ENCODE measurements around the gene SEMA3B.

The SEMA3B gene

DNA sequence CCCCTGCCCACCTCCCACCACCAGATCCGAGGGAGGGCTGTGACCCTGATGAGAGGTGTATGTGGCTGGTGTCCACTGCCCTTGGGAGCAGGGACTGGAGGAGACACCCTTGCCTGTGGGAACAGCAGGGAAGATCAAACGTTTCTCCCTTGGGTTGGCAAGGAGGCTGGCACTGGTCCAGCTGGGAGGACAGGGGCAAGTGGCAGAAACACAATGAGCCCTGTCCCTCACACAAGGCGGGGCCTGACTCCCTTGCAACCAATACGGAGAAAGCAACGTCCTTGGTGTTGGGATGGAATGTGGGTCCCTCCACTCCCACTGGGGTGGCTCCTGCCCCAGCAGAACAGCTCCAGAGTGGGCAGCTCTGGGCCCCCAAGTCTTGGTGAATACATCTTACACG, 48.4 kb downstream of the SEMA3B start:
- DNase-seq (ENCODE audit: low read depth): no peak

DNA sequence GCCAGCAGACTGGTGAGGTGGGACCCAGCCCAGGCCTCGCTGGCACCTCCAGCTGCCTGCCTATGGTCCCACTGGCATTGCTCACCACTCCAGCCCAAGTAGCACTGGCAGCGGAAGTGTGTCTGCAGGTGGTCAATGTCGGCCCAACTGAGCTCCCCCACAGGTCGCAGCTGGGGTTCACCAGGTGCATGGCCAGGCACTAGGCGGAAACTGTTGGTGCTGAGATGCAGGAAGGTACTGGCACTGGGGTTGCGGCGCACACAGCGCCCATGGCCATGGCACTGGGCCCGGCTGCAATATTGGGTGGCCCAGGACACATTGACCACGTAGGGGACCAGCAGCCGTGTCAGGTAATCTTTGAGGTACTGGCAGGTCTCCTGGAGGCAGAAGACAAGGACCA, 49.2 kb downstream of the SEMA3B start:
- no peak for DNase-seq (ENCODE audit: low read depth)

DNA sequence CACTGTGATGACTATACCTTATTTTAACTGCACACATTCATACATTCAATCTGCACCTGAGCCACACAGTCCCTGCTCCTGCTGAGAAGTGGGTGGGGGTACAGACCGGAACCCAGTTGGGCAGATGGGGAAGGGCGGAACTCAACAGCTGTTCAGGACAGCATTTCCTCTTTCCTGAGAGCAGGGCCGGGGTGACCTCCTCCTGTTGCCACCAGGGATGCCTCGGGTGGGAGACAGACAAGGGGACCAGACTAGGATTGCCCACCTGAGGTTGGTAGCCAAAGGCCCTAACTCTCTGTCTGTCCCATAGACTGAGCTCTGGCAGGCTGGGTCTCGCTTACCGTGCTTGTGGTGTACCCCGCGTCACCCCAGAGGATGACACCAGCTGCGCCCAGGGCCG, 49.7 kb downstream of the SEMA3B start:
- no peak for DNase-seq (ENCODE audit: low read depth)

DNA sequence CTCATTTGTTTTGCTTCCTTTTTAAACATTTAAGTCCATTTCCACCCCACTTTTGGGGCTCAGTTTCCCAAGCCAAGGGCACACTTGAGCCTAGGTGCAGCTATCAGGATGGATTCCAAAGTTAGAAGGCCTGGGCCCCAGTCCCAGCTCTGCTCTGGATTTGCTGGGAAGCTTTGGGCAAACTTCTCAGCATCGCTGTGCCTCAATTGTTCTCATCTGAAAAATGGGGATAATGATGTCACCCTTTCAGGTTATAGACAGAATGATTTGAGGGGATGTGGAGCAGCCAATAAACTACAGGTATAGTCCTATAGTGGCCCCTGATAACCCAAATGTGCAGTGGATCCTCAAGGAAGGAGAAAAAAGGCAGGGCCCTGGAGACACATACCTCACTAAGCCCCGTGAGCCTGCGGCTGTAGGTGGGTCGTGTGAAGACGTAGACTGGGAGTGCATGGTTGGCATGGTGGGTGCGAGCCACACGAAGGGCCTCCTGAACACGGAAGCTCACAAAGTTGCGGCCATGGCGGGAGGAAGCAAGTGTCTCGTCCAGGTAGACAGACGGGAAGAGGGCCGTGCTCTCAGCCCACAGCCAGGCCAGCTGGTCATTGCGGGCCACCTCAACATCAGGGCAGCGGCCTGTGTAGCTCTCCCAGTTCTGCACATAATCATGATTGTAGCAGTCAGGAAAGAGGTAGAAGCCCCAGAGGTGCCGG, 50.4 kb downstream of the SEMA3B start:
- DNase-seq (ENCODE audit: low read depth): no peak

DNA sequence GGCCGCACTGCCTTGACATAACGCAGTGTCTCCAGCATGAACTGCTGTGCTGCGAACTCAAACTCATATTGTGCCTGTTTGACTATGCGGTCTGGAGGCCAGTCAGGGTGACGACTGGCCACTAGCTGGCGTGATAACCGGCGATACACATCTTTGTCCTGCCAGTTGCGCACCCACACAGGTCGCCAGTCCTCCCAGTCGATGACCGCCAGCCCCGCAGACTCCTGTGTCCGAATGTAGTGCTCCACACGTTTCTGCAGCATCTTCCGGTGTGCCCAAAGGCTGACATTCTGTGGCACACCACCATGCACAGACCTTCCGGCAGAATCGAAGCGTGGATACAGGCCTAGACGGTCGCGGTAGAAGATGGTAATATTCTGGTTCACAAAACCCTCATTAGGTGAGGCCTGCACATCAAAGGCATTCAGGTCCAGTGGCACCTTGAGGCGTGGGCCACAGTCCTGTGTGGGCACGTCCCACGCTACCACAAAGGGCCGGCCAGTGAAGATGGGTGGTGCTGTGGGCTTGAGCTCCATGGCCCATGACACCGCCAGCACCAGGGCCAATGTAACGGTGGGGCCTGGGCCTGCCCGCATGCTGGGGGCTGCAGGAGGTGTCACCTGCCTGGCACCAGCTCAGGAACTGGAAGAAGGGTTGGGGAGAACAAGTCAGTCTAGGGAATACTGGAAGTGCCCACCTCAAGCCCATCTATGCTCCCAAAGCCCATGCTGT, 51.1 kb downstream of the SEMA3B start:
- DNase-seq (ENCODE audit: low read depth): no peak

DNA sequence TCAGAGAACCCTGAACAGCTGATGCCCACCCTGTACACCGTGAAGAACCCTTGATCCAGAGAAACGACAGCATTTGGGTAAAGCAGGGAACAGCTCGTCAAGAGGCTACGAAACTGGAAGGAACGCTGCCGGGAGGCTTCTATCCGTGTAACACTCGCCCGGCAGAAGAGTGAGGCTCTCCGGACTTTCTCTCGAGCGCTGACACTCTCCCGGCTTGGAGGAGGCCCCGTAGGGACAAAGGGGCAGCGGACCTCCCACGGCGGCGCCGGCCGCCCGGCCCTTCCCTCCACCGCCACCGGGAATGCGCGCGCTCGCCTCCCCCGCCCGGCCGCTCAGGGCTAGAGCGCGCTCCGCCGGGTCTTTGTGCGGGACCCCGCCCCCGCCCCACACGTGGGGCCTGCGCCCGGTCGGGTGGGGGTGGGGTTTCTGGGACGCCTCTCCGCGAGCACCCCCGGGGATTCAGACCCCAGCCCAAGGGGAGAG, 51.9 kb downstream of the SEMA3B start:
- DNase-seq (ENCODE audit: low read depth): peak; percentile 70

DNA sequence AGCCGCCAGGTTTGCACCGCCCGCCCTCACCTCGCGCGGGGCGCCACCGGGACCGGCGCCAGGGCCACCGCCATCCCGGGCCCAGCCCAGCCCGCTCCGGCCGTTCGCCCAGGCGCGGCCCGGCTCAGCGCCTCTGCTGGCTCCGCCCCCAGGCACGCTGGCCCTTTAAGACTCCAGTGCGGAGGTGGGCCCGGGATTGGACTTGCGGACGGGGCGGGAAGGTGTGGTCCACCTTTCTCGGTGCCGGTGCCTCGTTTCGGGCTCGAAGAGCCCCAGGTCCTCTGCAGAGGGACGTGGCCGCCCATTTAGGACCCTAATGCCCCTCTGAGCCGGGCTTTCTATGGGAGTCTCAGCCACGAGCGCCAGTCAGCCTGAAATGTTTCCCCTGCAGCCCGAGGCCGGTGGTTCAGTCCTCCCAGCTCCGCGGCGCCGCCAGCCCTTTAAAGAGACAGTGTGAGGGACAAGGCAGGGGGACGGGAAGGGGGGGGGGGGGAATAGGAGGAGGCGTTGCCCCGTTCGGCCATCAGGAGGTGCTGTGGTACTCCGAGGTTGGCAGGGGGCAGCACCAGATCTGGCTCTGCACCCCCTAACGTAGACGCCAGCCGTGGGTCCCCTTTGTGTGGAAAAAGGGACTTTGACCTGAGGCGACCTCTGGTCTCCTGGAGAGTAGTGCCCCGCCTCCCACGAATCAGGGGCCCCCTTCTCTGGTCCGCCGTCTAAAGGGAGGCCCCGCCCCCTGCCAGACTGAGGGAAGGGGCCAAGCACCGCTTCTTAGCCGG, 52.6 kb downstream of the SEMA3B start:
- peak; percentile 85 for DNase-seq (ENCODE audit: low read depth)

DNA sequence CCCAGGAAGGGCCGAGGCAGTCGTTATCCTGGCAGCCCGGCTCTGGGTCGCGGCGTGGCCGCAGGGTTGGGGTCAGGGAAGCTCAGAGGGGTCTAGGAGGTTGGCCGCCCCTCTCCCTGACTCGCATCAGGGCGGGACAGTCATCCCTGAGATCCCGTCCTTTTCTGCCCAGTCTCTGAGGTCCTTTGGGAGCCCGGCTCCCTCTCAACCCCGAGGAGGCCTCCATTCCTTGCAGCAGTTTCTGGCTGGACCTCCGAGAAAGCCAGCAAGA, 53.1 kb downstream of the SEMA3B start:
- DNase-seq (ENCODE audit: low read depth): no peak

DNA sequence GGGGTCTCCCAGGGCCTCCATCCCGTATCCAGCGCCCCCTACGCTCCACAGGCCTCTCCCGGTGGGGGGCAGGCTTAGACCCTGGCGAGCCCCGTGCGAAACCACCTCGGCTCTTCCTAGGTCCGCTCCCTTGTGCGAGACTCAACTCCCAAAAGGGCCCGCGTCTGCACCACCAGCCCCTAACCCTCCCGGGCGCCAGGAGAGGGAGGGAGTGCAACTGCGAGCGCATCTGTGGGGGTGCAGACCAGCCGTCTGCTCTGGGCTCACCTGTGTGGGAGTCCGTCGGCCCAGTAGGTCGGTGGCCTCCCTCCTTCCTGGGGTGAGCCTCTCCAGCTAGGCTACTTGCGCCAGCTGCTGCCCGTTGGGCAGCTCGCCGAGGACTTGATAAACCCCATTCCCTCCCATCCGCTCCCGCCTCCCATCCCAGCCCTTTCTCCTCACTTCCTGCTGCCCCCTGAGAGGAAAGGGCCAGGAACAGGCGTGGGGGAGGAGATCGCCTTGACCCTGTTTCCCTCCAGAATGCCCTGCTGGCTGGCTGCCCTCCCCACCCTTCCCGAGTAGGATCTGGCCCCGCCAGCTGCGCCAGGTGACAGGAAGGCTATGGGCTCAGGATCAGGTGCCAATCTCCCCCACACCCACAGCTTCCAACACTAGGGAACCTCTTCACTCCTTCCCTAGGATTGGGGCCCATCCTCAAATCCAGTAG, 53.6 kb downstream of the SEMA3B start, which contains the start of gene HYAL2:
HYAL2 (minus strand) TSS at position 360 of the 706 bp plus-strand sequence. CDS start 2,256 bp downstream, outside the sequence.
- no peak for DNase-seq (ENCODE audit: low read depth)

DNA sequence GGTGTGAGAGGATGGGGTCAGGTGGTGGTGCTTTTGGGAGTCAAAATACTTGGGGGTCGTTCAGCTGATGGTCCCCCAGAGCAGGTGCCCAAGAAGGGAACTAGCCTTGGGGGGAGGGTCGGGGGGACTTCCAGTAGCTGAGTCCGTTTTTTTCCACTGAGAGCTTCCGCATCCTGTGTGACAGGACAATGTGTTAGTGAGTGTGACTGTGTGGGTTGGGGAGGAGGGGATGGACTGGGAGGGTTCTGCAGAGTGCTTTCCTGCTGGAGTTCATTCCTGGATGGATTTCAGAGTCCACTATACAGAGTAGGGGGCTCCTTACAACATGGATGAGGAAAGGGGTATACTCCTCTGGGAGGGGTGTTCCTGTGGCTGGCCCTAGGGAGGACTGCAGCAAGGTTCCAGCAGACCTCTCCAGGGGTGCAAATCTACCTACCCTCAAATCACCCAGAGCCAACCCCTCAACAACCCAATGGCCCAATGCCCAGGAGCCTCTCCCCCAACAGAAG, 54.2 kb downstream of the SEMA3B start:
- DNase-seq (ENCODE audit: low read depth): no peak

DNA sequence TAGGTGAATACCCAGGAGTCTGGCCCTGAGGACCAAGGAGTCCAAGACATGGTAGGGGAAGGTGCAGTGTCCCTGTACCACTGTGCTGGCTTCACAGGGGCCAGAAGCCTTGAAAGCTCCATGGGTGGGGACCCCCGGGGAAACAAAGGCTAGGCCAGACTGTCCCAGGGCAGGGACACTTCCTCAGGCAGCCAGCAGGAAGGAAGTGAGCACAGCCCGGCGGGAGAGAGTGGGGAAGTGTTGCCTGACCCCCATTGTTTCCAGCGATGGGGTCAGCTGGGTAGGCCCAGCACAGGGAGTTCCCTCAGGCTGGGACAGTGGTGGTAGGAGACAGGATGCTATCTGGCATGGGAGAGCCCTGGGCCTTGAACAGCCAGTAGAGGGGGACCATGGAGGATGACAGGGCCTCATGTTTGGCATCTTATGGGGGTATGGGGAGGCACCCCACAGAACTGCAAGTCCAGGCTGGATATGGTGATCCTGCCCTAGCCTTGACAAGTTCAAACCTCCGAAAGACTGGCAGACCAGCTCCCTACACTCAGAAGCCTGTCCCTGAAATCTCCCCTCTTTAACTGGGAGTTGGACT, 54.8 kb downstream of the SEMA3B start:
- no peak for DNase-seq (ENCODE audit: low read depth)

DNA sequence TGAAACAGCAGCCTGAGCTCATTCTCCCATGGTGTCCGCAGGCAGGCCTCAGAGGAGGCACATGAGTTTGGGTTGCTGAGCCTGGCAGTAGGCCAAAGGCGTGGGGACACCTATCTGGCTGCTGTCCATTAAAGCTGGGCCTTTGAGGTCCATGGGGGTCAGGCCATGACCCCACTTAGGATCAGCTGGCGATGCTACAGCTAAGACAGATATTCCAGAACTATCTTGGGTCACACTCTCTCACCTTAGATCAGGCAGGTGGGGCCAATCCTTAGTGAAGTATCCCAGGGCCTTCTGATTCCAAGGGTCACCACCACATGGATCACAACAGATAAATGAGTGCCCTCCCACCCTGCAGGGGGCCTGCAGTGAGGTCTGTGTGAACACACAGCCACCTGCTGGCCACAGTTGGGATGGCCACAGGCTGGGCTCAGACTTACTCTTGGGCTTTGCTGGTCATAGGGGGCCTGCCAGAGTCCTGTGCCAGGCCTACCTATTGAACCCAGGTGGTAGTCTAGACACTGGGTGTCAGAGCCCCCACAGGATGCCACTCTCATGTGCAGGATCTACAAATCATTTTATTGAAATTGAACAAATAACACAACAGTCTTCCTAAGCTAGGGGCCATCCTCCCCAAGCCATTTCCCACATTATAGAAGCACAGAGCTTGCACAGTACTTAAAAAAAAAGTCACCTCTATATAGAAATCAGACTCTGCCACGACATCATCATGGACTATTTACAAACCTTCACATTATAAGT, 55.6 kb downstream of the SEMA3B start:
- peak; percentile 43 for DNase-seq (ENCODE audit: low read depth)

DNA sequence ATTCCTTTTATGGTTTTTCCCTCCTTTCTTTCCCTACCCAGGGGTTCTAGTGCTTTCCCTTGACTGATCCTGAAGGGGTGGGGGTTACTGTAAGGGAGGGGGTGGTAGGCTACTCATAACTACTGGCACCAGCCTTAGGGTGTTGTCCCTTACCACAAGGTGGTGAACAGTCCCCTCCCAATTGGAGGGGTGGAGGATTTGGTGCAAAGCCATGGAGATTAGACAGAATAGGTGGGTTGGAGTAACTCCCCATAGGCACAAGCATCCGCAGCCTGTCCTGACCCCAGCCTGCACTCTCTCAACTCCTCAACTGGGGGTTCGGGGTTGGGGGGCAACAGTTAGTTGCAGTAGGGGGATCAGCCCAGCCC, 56.1 kb downstream of the SEMA3B start:
- DNase-seq (ENCODE audit: low read depth): no peak

DNA sequence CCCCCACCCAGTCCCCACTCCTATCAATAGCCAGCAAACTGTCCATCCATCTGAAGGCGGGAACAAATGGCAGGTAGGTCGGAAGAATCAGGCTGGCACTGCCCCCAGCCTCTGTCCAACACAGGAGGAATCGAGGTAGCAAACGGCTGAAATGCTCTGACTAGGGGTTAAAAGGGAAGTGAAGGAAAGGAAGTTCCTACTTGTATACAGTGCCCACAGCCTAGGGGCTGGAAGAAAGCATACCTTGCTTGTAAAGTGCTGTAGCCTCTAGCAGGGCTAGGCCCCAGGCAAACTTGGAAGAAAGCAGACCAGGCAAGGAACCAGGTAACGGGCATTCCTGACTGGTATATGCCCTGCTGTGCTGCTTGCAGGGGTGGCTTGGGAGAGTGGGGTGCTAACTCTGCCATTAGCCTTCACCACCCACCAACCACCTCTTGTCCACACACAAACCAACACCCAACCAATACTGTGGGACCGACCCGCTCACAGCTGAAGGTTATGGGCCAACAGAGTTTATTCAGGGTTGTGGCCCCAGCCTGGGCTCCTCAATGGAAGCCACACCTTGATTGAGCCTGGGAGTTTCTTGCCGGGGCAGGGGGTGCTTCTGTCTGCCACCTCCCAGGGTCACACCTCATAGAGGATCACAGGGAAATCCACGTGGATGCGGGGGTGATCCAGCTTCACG, 56.7 kb downstream of the SEMA3B start:
- DNase-seq (ENCODE audit: low read depth): no peak

DNA sequence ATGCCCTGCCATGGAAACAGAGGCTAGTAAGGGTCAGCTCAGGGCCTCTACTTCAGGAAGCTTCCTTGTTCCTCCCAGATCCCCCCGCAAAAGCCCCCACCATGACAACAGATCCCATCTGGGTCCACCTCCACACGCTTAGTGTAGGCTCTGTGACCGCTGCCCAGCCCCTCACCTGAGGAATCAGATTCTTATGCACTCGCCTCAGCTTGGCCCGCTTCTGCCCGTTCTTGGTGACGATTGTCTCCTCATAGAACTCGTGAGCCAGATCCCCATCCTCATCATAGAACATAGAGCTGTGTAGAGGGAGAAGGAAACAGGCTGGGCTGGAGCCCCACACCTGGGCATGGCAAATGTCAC, 57.2 kb downstream of the SEMA3B start:
- DNase-seq (ENCODE audit: low read depth): no peak

DNA sequence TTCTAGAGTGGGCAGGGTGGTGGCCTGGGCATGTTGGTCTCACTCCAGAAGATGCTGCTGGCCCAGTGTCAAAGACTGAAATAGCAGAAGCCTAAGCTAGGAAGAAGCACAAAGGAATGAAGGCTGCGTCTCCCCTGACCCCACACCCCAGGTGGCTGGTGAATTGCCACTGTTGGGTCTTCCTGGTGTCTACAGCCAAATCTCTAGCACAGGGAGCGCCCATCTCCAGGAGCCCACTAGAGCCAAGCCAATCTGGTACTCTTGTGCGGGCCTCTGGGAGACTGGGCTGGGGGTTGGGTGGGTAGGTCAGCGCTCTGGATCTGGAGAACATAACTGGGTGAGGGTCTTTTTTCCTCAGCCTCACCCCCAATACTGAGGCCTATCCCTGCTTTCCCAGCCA, 58.2 kb downstream of the SEMA3B start:
- DNase-seq (ENCODE audit: low read depth): no peak
